Measurements from ENCODE around the gene ASB18.

ASB18 gene

GRCh38 chr2:236161531-236161930 is 102.7 kb downstream of the ASB18 start:
- no peak for DNase-seq

DNA sequence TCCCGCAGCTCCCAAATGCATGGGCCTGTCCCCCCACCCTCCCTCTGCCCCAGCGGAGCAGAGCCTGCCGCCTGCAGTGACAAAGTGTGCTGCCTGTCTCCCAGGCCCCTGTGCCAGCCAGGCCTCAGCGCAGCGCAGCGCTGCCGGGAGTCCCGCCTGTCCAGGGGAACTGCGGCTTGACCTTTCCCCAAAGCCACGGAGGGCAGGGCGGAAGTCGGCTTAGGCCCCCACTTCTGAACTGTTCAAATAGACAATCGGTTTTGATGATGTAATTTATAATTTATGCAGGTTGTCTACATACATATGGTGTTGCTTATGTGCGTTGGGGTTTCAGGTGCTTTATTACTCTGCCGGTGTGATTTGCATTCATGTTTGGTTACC is 103.1 kb downstream of the ASB18 start:
- DNase-seq: no peak

DNA sequence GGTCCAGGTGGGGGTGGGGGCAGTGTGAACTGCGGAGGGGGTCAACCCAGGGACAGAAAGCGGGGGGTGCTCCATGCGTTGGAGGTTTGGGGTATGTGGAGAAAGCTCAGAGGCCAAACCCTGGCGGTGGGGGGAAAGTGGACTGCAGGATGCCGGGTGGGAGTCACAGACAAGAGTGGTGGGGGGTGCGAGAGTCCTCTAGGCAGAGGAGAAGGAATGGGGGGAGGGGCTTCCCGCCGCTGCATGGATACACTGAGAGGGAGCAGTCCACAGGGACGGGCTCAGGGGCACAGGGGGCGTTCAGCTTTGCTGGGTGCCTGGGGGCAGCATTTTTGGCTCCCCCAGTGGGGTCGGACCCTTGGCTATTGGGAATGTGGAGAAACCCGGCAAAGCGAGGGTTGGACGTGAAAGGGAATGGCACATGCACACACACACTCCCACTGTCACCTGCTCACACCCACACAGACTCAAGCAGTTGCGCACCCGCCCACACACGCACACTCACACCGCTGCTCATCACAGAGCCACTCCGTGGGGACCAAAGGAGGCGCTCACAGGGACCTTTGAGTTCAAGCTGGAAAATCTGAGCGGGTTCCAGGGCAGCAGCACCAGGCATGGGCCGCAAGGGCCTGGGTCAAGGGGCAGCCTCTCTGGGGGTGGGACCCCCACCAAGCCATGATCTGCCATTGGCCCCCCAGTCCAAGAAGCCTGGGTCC is 103.7 kb downstream of the ASB18 start:
- DNase-seq: no peak

- no peak for DNase-seq
These were observed 104.4 kb downstream of the ASB18 start for GRCh38 chr2:236159778-236160170.

GRCh38 chr2:236158969-236159777 is 105.0 kb downstream of the ASB18 start:
- no peak for DNase-seq

- DNase-seq: no peak
These were observed 106.2 kb downstream of the ASB18 start for GRCh38 chr2:236157815-236158498.

GRCh38 chr2:236157366-236157765 is 106.8 kb downstream of the ASB18 start:
- no peak for DNase-seq

DNA sequence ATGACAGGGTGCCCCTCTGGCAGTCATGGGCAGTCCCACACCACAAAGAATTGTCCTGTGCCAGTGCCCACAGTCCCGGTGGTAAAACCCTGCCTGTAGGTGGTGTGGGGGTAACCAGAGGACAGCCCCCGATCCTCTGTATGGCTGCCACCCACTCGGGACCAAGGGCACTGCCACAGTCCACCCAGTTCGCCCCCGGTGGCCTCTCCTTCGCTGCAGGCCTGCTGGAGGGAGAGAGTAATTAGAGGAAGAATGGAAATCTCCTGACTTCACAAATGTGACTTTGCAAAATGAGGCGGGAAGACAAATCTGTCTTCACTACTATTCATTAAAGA is 107.4 kb downstream of the ASB18 start:
- no peak for DNase-seq

- DNase-seq: no peak
These were observed 107.9 kb downstream of the ASB18 start for GRCh38 chr2:236156095-236156859.

DNA sequence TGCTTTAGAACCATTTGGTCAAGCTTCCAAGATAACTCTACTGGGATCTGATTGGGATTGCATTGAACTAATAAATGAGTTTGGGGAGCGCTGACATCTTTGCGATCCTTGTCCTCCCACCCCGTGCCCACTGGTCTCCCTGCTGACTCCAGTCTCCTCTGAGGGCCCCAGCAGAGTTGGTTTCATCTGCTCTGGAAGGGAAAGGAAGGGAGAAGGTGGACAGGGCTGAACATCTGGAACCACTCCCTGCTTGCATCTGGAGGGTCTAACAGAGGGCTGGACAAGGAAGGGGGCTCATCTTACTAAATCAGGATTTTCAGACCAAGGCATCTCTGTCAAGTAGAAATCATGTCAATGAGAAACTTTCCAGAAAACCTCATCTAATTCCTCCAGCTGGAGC is 108.8 kb downstream of the ASB18 start:
- DNase-seq: no peak

DNA sequence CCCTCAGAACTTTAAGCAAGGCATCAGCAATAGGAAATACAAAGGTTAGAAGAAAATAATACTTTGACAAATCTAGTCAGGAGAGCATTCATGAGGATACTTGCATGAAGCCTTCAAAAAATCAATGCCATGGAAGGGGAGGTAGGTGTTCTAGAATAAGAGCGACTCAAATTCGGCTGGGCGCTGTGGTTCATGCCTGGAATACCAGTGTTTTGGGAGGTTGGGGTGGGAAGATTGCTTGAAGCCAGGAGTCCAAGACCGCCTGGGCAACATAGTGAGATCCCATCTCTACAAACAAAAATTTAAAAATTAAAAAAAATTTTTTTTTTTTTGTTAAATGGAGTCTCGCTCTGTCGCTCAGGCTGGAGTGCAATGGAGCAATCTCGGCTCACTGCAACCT is 117.8 kb downstream of the ASB18 start:
- DNase-seq: no peak

- DNase-seq: no peak
These were observed 120.4 kb downstream of the ASB18 start for GRCh38 chr2:236143811-236144210.

Measured in activated CD4-positive, alpha-beta T cell treated with anti-CD3 and anti-CD28 coated beads, Interleukin-2, amount 50 U/mL, for 16 hours (primary cell).